Astrocyte of the hippocampus (primary cell): Measurements from ENCODE around the gene NFIL3.
"Not testable (repeated sequence)": the region's sequence is repeated elsewhere in the genome, so short reads cannot be mapped to it uniquely, and the experiment has no call there.

Experiments
- DNase-seq: peaks from one replicate; pipeline ENCODE4 v3.0.0; 2011; ENCODE audit warnings: low read depth, low spot score

Gene NFIL3

DNA sequence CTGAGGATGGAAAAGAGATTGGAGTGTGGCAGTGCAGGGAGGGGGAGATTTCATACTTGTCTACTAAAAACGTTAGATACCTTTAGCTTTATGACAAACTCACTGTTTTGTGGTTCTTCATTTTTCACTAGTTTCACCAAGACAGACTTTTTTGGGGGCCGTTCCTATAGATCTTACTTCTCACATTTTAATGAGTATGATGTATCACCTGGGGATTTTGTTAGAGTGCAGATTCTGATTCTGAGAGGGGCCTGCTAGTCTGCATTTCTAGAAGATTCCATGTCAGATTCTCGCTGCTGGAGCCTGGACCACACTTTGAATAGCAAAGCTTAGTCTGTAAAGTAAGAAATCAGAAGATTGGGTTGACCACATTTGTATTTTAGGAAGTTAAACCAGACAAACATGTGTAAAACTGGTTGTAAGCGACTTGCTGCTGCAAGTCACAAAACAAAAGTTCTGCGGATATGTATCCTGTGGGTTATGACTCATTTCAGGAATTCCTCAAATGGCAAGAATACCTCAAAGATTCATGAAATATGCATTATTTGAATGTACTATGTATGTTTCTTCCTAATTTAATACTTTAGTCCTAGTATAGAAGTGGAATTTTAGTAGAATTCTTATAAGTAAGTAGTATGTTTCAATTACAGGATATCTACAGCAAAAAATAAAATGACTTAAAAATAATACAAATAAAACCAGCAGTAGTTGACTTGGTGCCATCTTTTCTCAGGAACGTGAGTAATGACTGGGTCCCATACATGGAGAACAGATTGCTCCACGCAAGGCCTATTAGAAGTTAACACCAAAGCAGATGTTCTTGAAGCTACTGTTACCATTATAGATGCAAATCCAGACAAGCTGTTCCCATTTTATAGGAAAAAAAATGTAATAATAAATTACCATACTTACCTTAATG lies 27.8 kb downstream of the NFIL3 start:
- DNase-seq: peak; percentile 81

DNA sequence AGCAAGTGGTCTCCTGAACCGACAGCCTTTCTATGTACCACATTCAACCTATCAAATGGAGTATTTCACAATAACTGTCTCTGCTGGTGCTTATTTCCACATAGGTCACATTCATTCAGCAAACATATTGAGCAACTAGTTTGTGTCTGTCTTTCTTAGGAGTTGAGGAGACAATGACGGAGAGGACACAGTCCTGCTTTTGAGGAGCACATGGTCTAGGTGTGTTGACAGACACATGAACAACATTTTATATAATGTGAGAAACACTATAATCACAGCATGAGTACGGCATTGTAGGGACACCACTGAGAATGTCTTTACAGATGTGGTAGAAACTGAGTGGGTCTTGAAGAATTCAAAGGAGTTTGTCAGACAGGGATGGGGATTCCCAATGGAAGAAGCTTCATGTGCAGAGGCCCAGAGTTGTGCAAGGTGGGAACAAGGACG lies 28.5 kb downstream of the NFIL3 start:
- DNase-seq: no peak

DNA sequence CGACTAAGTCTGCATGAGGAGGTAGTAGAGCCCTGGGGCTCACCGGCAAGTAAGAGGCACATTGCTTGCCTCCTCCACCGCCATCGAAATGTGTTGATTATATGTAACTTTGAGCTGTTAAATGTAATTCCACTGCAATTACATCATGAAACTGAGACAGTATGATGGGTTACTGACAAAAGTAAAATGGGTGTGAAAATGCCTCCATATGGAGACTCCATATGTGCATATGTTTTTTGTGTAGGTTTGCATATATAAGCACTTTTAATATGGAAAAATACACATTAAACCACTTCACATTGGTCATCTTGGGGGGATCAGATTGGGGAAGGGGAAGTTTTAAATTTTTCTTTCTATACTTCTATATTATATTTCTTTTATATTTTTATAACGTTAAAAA lies 29.8 kb downstream of the NFIL3 start:
- no peak for DNase-seq

DNA sequence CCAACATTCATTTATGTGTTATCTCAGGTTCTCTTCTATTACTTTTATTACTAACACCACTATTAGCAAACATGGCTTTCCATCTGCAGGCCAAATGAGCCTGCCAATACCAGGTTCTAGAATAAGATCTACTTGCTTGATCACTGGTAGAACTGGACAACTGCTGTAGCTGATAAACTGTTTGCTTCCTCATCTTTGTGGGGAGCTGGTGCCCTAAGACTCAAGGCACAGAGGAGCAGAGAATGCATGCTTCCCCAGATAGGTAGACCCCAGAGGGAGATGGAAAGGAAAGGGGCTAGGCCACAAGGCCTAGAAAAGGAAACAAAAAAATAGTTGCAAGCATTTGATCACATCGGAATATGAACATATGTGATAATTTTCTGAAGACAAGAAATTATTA lies 31.2 kb downstream of the NFIL3 start:
- DNase-seq: no peak

DNA sequence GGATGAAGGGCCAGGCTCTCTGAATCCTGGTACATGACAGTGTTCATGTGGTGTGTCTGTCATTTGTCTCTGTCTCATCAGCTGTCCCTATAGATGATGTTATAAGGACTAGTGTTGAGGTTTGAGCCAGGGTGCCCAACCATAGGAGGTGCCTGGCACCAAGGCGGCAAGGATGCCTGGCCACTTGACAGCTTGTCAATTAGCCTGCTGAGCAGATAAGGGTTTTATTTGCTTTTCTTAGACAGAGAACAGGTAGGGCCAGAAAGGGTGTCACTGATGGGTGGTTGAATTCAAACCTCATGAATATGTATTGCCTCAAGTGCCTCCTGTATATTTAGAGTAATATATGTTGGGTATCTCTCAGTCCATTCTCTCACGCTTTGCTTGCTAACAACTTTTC lies 31.8 kb downstream of the NFIL3 start:
- no peak for DNase-seq

DNA sequence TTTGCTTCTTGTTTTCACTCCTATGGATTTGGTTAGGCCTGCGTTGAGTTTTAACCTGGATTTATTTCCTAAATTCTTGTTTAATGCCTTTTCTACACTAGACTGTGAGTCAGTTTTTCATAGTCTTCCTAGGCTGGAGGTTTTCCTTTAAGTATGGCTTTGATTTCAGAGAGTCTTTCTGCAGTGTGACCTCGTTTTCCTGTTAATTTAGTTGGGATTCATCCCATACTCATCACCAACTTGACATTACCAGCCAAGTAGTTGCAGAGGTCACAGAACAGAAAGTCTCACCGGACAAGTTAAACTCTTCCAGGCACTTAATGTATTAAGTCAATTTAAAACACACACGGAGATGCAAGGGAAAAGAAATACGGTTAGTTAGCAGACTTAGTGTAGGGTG lies 32.2 kb downstream of the NFIL3 start:
- no peak for DNase-seq

DNA sequence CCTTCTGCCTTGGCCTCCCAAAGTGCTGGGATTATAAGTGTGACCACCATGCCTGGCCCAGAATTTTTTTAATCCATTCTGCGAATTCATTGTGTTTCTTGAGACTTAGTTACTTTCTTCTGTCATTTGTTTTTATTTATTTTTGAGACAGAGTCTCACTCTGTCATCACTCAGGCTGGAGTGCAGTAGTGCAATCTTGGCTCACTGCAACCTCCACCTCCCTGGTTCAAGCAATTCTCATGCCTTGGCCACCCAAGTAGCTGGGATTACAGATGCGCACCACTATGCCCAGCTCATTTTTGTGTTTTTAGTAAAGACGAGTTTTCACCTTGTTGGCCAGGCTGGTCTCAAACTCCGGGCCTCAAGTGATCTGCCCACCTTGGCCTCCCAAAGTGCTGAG lies 33.9 kb downstream of the NFIL3 start:
- DNase-seq: not testable (repeated sequence)

DNA sequence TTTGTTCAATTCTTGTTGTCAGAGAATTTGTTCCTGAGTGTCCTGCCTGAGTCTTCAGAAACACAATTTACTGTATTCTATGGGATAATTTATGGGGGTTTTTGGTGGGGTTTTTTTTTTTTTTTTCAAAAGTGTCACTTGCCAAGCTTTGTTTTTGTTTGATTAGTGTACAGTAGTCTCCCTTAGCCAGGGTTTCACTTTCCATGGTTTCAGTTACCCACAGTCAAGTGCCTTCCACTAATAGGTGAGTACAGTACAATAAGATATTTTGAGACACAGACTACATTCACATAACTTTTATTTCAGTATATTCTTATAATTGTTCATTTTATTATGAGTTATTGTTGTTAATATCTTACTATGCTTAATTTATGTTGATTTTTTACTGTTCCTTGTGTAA lies 36.9 kb downstream of the NFIL3 start:
- DNase-seq: no peak

DNA sequence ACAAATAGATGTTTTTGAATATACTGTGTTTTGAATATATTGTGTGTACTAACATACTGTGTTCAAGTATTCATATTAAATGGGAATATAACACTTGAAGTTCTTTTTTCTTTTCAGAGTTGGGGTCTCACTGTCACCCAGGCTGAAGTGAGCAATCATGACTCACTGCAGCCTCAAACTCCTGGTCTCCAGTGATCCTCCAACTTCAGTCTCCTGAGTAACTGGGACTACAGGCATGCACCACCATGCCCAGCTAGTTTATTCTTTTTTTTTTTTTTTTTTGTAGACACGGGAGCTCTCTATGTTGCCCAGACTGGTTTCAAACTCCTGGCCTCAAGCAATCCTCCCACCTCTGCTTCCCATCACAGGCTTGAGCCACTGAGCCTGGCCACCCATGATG lies 38.7 kb downstream of the NFIL3 start:
- DNase-seq: no peak

DNA sequence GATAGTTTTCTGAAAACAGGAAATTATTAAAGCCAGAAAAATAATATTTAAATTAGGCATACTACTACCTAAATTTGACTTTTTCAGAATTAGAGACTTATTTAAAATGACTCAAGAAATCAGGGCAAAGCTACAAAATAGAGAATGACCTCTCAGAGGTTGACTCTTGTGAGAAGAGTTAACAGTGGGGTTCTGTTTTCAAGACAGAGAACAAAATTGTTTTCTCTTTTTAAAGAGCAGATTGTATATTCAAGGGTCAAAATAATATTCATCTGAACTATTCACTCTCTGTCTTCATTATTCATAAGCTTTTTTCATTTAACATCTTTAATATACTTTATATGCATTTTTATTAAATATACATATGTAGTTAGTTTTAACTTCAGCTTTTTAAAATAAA lies 40.1 kb downstream of the NFIL3 start:
- DNase-seq: no peak

DNA sequence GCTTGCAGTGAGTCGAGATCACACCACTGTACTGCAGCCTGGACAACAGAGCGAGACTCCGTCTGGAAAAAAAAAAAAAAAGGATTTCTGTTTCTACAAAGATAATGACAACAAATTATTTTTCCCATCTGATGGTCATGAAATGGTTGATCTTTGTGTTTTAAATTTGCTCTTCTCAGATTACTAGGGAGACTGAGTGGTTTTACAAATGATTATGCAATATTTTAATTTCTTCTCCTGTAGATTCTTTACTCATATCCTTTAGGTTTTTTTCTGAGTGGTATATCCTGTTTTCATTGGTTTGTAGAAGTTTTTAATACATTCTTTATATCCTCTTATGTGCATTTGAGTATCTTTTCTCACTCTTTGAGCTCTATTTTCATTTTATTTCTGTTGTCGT lies 41.3 kb downstream of the NFIL3 start:
- DNase-seq: no peak

DNA sequence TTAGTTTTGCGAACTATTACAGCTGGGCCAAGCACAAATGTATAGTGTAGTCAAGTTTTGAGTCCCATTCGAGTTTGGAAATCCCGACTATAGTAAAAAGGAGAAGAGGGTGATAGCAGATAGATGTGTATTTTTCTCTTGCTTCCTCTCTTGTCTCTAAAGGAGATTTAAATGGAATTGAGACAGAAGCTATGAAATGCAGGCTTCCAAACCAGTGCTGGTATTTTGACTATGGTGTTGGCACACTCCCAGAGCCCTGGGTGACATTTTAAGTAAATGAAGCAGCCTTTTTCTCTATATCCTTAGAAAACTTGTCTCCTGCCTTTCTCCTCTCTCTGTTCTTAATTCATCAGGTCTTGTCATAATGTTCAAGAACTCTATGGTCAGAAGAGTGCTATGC lies 44.2 kb downstream of the NFIL3 start:
- peak; percentile 23 for DNase-seq

DNA sequence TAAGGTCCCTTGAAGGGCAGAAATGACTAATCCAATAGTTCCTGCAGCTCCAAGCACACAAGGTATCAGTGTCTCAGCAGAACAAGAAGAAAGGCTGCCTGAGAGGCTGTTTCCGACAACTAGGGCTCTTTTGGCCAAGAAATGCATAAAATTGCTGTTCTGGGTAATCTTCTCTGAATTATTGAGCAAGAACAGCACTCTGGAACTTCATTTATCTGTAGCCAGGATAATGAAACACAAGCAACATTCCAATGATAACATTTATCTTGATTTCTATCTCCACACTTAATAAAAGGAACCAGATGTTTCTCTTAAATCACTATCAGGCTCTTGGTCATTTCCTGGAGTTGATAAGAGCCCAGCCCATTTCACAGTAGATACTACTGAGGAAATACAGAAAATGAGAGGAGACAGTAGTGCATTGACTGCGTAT lies 44.9 kb downstream of the NFIL3 start:
- no peak for DNase-seq

DNA sequence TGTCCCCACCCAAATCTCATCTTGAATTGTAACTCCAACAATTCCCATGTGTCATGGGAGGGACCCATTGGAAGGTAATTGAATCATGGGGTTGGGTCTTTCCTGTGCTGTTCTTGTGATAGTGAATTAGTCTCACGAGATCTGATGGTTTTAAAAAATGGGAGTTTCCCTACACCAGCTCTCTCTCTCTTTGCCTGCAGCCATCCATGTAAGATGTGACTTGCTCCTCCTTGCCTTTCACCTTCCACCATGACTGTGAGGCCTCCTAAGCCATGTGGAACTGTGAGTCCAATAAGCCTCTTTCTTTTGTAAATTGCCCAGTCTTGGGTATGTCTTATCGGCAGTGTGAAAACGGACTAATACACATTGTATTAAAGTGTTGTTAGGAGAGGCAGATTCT lies 45.6 kb downstream of the NFIL3 start:
- not testable (repeated sequence) for DNase-seq

DNA sequence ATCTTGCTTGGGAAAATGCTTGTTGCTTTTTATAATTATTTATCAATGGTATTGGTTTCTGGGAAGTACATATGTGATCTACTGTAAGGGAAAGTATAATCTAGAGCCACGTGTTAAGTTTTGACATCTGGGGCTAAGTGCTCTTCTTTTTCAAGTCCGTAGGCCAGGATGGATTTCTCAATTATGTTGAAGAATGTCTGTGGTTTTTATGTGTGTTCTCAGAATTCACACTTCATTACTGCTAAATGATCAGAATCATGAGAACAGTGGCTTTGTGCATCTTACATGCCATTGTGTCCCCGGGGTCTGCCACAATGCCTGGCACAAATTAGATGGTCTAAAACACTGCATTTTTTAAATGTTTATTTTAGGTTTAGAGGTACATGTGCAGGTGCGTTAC lies 47.4 kb downstream of the NFIL3 start:
- peak; percentile 24 for DNase-seq

DNA sequence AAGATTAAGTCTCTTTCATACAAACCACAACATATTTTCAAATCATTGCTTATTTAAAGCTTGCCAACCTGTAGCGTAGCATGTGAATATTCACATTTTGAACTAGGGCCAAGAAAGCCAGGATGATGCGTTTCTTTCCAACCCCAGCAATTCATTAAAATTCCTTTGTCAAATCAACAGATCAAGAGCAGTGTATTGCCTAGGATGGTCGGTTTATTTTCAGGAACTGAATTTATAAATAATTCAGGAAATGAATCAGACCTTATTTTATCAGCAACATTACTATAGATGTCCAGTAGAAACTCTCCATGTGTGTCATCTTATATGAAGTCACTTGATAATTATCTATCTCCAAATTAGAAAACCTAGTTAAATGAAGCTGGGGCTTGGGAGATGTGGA lies 48.7 kb downstream of the NFIL3 start:
- peak; percentile 72 for DNase-seq

DNA sequence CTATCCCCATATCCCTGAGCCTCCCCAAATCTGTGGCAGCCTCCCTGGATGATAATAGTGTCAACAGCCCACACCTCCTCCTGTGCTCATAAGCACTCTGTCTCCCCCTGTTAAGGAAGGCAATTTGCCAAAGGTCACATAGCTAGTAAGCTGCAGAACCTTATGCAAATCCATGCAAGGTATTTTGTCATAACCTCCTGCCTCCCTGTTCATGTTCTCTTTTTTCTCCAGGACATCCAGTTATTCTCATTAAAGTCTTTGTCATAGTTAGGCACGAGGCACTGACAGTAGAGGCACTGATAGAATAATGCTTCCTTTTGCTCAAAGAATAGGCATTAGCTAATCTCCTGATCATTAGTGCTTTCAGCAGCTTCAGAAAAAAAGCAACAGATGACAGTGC lies 51.7 kb downstream of the NFIL3 start:
- no peak for DNase-seq

DNA sequence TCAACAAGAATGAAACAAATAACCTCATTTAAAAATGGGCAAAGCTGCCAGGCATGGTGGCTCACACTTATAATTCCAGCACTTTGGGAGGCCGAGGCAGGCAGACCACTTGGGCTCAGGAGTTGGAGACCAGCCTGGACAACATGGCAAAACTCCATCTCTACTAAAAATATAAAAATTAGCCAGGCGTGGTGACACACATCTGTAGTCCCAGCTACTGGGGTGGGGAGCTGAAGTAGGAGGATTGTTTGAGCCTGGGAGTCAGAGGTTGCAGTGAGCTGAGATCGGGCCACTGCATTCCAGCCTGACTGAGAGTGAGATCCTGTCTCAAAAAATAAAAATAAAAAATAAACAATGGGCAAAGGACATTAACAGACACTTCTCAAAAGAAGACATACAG lies 53.6 kb downstream of the NFIL3 start:
- DNase-seq: not testable (repeated sequence)

DNA sequence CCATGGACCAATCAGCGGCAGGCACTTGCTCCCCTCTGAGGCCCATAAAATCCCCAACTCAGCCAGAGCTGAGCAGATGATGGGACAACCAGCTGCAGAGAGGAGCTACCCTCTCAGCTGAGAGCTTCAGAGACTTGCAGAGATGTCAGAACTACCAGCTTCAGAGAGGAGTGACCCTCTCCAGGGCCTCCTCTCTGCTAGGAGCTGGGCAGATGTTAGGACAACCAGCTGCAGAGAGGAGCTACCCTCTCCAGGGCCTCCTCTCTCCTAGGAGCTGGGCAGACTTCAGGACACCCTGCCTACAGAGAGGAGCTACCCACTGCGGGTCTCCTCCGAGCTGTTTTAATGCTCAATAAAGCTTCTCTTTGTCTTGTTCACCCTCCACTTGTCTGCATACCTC lies 58.9 kb downstream of the NFIL3 start:
- DNase-seq: no peak

DNA sequence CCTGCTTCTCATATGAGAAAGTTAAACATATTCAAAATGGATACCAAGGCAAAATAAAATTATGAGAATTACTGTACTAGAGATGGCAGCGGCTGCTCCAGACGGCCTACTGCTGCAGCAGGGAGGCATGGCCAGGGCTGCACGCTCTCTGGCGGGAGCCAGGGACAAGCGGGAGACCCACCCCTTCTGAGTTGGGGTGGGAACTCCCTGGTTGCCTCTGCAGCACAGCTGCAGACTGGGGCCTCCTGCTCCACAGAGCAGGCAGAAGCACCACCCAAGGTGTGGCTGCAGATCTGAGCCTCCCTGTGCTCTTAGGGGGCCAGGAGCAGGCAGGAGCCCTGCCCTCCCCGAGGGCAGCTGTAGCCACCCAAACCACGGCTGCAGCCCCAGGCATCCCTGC lies 59.6 kb downstream of the NFIL3 start:
- DNase-seq: no peak

DNA sequence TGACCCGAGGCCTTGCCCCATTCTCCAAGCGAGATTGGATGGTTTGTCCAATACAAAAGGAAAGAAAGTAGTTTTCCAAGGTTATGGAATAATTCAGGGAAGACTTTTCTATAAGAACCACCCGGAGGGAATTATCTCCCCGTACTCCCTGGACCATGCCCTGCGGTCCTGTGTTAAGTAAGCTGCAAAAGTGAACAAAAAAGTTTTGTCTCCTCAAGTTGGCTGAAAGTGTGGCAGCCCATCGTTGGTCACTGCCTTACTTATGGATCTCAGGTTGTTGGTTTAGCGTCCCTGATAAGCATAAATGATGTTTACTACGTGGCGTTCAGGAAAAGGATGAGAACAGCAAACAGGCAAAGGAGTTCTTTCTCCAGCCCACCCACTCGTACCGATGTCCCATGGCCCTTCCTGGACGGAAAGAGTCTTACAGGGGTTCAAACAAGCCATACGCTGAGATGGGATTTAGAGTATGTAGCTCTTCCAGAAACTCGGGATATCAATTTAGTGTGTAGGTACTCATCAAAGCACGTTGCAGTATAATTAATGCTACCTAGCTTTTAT lies 61.5 kb downstream of the NFIL3 start:
- no peak for DNase-seq

DNA sequence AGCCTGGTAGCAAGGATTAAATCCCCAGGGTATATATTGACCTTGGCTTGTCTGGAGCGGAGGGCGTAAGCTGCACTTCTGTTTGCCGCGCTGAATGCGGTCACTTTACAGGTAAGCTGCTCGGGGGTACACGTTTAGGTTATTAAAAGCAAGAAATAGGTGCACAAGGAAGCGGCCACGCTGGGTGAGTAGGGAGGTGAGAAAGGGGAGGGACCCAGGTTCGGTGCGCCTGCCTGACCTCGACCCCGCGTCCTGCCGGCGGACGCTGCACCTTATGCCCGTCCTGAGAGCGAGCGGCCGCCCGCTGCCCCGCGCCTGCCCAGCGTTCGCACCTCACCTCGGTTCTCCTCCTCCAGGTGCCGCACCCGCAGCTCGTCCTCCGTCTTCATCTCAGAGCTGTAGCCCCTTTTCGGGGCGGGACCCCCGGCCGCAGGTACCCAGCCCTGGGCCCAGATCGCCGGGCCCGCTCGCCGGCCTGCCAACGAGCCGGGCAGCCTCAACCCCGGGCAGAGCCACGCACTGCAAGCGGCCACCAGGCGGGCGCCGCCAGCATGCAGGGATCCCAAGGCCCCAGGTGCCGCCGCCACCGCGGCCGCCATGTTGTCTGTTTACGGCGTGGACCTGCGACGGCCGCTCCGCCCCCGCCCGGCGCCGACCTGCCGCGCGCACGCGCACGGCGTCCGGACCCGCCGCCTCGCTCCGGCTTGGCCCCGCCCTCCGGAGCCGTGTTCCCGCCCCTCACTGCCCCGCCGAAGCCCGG lies 62.2 kb downstream of the NFIL3 start, which contains the start of gene AUH:
Gene AUH, minus strand, starts transcription at position 628 of the 760 bp plus-strand sequence. Its CDS starts 29 bp downstream, at position 599.
- DNase-seq: peak; percentile 95
